ENCODE data around the gene CSGALNACT2. TPM values are rescaled to one million over a fixed set of nuclear protein-coding genes. Genes with fewer than 3 reads are reported as not detected.

Gene CSGALNACT2
- total RNA-seq, 2 experiments from 2014 or later = 38.0 to 39.7 TPM

DNA sequence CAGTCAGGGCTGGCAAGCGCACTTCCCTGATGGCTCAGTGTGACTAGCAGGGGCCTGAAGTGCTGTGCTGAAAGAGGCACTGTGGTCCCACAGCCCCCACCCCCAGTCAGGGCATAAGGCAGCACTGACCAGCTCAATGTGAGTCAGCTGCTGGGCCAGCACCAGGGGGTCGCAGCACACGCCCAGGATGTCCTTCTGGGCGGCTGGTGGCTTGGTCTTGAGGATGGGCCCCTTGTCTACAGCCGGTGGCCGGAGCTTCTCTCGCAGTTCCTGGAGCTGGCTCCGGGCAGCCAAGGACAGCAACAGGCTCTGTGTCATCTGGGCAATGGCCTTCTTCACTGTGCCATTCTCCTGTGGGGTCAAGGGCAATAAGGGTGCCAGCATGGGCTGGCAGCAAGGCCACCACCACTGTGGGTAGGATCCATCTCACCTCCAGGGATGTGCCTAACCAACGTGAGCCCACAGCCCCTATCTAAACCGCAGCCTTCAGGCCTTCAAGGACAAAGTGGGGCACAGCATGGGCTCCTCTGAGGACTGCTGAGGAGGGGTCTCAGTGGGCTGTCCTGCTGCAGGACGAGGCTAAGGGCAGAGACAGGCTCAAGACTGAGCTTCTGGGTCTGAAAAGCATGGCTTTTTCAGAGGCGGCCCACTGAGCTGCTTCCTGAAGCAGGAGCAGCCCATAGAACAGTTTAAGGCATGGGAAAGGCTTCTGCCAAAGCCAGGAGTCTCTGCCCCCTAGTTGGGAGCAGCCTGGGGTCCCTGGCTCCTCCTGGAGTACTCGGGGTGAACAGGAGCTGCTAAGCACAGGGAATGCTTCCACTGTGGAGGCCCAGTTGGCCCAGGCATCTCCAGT lies 62.5 kb downstream of the CSGALNACT2 start:
- CTCF ChIA-PET = interaction anchor here (1.0 to 10.8 kb wide), 11 partner anchors 9 to 194 kb away, joined by 3 to 176 read pairs (median 6); no protein-coding TSS in a partner anchor
- ATAC-seq (no peak), DNase-seq (peak; percentile 39)
- Mint-ChIP-seq H3K4me1 (peaks cover 8% of the 10 kb centered on the region), H3K36me3 (no peaks in the 10 kb centered on the region), H3K9me3 (ENCODE audit: low read depth) (no peaks in the 10 kb centered on the region), H3K27ac (no peak overlapping the region), H3K27me3 (no peaks in the 10 kb centered on the region), H3K4me3 (no peak overlapping the region)

DNA sequence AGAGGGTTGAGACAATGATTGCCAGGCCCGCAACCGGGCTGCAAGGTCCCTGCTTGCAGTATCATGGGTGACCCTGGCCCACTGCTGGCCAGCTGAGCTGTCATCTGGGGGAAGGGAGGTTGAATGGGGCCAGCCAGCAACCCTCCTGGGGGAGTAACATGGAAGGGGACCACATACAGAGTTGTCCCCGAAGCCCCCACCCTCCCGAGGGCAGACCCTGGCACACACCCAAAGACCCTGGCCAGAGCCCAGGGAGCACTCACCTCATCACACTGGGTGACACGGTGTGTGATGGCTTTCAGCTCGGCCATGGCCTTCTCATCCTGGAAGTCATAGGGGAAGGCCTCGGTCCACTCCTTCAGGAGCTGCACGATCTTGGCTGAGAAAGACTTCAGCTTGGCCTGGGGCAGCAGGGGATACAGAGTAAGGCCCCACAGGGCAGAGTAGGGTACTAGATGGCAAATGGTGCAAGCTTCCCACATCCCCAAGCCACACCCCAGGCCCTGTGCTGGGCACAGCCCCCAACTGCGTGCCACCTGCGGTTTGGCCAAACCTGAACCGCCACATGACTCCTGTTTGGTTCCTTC lies 63.4 kb downstream of the CSGALNACT2 start:
- Mint-ChIP-seq H3K27me3 (no peaks in the 10 kb centered on the region), H3K27ac (no peak overlapping the region), H3K4me1 (peaks cover 8% of the 10 kb centered on the region), H3K36me3 (no peaks in the 10 kb centered on the region), H3K4me3 (no peak overlapping the region), H3K9me3 (ENCODE audit: low read depth) (no peaks in the 10 kb centered on the region)
- peak; percentile 40 for DNase-seq
- no peak for ATAC-seq
- CTCF ChIA-PET = interaction anchor here (0.6 to 10.8 kb wide), 40 partner anchors 9 to 418 kb away, joined by 3 to 176 read pairs (median 4); partner anchors contain the start of gene CSGALNACT2

DNA sequence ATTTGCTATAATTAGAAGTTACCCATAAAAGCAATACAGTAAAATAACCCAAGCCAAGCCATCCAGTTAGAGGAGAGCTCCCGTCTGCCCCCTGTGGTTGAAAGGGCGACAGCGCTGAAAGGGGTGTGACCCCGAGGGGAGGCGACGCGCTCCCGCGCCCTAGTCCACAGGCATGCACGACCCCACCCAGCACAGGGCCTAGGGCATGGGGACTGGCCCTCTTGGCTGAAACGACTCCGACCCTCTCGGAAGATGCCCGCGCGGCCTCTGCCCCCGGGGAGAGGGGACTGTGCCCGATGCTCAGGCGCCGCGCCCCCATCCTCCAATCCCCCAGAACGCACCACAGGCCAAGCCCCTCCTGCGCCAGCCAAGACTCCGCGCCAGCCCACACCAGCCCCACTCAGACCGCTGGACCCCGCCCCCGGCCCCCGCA lies 64.0 kb downstream of the CSGALNACT2 start:
- H3K36me3 Mint-ChIP-seq = no peaks in the 10 kb centered on the region
- DNase-seq (peak; percentile 77), ATAC-seq (peak; percentile 70)
- CTCF ChIA-PET = interaction anchor here (0.6 to 10.8 kb wide), 41 partner anchors 8 to 419 kb away, joined by 3 to 176 read pairs (median 4); partner anchors contain the start of gene CSGALNACT2
- H3K4me3 Mint-ChIP-seq = peak overlapping the region; percentile 71
- peaks cover 8% of the 10 kb centered on the region for H3K4me1 Mint-ChIP-seq
- H3K27me3 Mint-ChIP-seq = no peaks in the 10 kb centered on the region
- no peak overlapping the region for H3K27ac Mint-ChIP-seq
- H3K9me3 Mint-ChIP-seq (ENCODE audit: low read depth) = no peaks in the 10 kb centered on the region

DNA sequence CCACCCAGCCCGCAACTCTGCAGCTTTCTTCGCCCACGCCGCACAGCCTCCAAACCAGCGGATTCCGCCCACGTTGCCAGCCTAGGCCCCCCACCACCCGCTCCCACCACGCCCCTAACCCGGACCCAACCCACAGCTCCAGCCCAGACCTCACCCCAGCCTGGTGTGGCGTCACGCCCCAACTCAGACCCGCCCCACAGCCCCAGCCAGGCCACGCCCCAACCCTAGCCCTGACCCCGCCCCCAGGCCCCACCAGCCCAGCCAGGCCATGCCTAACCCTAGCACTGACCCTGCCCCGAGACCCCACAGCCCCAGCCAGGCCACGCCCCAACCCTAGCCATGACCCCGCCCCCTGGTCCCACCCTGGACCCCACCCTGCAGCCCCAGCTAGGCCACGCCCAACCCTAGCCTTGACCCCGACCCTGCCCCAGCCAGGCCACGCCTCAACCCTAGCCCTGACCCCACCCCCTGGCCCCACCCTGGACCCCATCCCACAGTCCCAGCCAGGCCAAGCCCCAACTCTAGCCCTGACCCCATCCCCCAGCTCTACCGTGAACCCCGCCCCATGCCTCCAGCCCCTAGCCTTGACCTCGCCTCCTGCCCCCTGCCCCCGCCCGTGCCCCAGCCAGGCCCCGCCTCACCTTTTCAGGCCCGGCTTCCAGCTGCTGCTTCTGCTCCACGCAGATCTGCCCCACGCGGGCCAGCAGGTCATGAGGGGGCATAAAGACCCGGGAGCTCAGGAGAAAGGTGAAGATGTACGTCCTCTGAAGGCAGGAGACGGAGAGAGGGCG lies 64.6 kb downstream of the CSGALNACT2 start:
- peaks cover 8% of the 10 kb centered on the region for H3K4me1 Mint-ChIP-seq
- peak; percentile 58 for ATAC-seq
- no peak overlapping the region for H3K27ac Mint-ChIP-seq
- no peaks in the 10 kb centered on the region for H3K27me3 Mint-ChIP-seq
- no peaks in the 10 kb centered on the region for H3K36me3 Mint-ChIP-seq
- peak; percentile 64 for DNase-seq
- CTCF ChIA-PET = interaction anchor here (0.9 to 10.8 kb wide), 32 partner anchors 9 to 260 kb away, joined by 3 to 176 read pairs (median 5); partner anchors contain the start of gene CSGALNACT2
- H3K9me3 Mint-ChIP-seq (ENCODE audit: low read depth) = no peaks in the 10 kb centered on the region
- H3K4me3 Mint-ChIP-seq = peak overlapping the region; percentile 71

DNA sequence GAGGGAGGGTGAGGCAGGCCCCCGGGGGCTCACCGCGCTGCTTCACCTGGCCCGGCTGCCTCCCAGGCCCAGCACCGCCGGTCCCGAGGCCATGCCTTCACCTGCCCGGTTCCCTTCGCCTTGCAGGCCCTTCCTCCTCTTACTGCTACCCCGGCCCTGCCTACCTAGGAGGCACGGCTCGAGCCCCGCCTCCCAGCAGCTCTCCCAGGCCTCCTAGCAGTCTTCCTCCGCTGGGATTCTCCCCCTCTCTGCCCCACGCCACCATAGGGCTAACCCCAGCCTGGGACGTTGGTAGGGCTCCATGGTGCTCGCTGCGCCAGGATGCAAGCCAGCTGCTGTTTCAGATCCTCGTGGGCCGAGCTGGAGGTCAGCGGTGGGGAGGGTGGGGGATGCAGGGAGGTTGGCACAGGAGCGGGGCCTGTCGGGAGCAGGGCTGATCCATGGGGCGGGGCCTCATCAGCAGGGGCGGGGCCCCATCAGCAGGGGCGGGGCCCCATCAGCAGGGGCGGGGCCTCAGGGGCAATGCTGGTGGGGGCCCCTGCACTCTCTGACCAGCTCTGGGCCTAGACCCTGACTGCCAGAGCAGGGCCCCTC lies 65.3 kb downstream of the CSGALNACT2 start:
- peak; percentile 44 for DNase-seq
- no peak overlapping the region for H3K4me3 Mint-ChIP-seq
- H3K9me3 Mint-ChIP-seq (ENCODE audit: low read depth) = no peaks in the 10 kb centered on the region
- H3K36me3 Mint-ChIP-seq = no peaks in the 10 kb centered on the region
- H3K27me3 Mint-ChIP-seq = no peaks in the 10 kb centered on the region
- H3K27ac Mint-ChIP-seq = no peak overlapping the region
- peak; percentile 27 for ATAC-seq
- CTCF ChIA-PET = interaction anchor here (0.8 to 10.8 kb wide), 22 partner anchors 10 to 257 kb away, joined by 3 to 176 read pairs (median 7); partner anchors contain the start of gene CSGALNACT2
- peaks cover 8% of the 10 kb centered on the region for H3K4me1 Mint-ChIP-seq

DNA sequence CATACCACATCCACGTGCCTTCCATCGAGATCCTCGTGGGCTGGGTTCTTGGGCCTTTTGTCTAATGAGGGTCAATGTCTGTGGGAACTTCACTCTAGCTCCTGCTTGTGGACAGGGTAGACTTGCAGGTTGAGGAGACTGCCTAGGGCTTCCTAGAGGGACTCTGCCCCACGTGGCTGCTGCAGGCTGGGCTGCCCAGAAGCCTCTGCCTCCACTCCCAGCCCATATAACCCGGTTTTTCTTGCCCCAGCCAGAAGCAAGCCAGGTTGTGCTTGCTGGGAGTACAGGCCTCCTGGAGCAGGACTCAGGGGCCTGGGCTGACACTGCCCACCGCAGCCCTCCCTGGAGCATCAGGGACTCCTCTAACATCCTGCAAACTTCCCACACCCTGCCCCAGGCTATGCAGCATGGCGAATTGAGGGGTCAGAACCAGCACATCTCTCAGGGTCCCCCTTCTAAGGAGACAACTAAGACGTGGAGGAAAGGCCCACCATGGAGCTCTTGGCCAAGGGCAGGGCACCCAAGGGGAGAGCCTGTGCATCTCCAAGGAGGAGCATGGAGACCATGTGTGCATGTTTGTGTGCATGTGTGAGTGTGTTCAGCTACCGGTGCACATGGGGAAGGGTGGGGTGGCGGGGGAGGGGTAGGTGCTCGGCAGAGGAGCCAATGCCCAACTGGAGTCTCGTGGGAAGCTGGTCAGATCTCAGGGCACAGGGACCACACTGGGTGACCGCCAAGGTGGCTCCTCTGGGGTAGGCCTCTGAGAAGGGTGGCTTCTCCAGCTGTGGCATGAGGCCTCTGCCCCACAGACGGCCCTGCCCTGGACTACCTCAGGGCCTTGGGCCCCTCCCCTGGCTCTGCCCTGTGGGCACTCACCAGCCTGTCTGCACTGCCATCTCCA lies 66.0 kb downstream of the CSGALNACT2 start:
- Mint-ChIP-seq H3K27me3 (no peaks in the 10 kb centered on the region), H3K27ac (no peak overlapping the region), H3K36me3 (no peaks in the 10 kb centered on the region), H3K4me1 (peaks cover 8% of the 10 kb centered on the region), H3K4me3 (no peak overlapping the region), H3K9me3 (ENCODE audit: low read depth) (no peaks in the 10 kb centered on the region)
- ATAC-seq (peak; percentile 4), DNase-seq (peak; percentile 41)
- CTCF ChIA-PET = interaction anchor here (0.7 to 10.8 kb wide), 44 partner anchors 10 to 391 kb away, joined by 3 to 176 read pairs (median 5); partner anchors contain the start of gene CSGALNACT2

DNA sequence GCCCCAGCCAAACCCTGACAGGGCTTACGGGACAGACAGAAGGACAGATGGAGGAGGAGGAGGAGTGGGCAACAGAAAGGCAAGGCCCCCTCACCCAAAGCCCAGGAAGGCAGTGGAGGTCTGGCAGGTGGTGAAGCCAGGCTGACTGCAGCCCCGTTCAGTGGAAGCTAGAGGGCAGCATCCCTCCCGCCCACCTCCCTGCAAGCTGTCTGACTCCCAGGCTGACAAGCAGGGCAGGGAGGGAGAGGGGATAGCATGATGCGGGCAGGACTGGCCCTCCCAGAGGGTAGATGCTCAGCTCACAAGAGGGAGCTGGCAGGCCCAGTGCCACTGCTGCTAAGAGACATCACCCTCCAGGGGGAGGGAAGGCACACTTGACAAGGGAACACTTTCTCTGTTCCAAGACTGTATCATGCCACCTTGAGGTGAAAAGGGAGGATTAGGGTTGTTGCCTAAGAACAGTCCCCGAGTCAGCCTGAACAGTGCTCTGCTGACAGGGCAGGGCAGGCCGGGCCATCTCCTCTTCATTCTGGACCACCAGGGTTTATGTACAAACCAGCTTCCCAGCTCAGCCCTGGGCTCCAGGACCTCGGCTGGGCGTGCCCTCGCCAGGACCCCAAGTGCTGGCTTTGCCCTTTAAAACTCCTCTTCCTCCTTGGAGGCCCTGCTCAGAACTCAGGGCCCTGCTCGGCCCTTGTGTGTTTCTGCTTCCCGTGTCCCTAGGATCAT lies 66.9 kb downstream of the CSGALNACT2 start:
- CTCF ChIA-PET = interaction anchor here (0.6 to 10.8 kb wide), 48 partner anchors 11 to 390 kb away, joined by 3 to 176 read pairs (median 4); partner anchors contain the start of gene CSGALNACT2
- Mint-ChIP-seq H3K27me3 (no peaks in the 10 kb centered on the region), H3K9me3 (ENCODE audit: low read depth) (no peaks in the 10 kb centered on the region), H3K36me3 (no peaks in the 10 kb centered on the region), H3K4me3 (no peak overlapping the region), H3K27ac (no peak overlapping the region), H3K4me1 (peaks cover 8% of the 10 kb centered on the region)
- DNase-seq = peak; percentile 78
- ATAC-seq = peak; percentile 68

DNA sequence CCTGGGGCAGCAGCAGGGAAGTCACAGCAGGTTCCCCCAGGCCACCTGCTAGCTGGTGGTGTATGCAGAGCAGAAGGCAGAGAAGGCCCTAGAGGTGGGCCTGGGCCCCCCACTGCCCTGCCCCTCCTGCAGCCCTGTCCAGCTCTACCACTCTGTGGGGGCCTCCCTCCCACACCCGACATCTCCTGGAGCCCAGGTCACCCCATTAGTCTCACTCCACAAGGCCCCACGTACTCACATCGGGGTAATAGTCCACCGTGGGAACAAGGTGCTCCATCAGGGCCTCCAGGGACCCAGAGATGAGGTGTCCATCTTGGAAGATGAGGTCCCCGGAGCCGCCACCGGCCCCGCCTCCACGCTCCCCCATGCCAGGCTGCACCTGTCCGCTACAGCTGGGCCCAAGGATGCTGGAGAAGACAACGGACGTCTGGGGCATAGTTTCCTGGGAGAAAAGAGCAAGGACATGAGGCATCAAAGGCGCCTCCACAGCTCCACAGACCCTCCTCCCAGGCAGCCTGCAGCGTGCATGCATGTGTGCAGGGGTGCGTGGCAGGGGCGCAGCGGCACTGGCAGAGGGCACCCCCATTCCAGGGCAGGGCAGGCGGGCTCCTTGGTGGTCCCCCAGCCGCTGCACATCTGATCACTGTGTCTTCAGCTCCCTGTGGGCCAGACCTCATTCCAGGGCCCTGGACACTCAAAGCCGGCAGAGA lies 67.6 kb downstream of the CSGALNACT2 start:
- H3K4me3 Mint-ChIP-seq = no peak overlapping the region
- H3K36me3 Mint-ChIP-seq = no peaks in the 10 kb centered on the region
- no peaks in the 10 kb centered on the region for H3K27me3 Mint-ChIP-seq
- H3K9me3 Mint-ChIP-seq (ENCODE audit: low read depth) = no peaks in the 10 kb centered on the region
- CTCF ChIA-PET = interaction anchor here (0.7 to 10.8 kb wide), 30 partner anchors 12 to 243 kb away, joined by 3 to 176 read pairs (median 6); no protein-coding TSS in a partner anchor
- peak; percentile 33 for DNase-seq
- ATAC-seq = no peak
- peaks cover 8% of the 10 kb centered on the region for H3K4me1 Mint-ChIP-seq
- H3K27ac Mint-ChIP-seq = no peak overlapping the region

DNA sequence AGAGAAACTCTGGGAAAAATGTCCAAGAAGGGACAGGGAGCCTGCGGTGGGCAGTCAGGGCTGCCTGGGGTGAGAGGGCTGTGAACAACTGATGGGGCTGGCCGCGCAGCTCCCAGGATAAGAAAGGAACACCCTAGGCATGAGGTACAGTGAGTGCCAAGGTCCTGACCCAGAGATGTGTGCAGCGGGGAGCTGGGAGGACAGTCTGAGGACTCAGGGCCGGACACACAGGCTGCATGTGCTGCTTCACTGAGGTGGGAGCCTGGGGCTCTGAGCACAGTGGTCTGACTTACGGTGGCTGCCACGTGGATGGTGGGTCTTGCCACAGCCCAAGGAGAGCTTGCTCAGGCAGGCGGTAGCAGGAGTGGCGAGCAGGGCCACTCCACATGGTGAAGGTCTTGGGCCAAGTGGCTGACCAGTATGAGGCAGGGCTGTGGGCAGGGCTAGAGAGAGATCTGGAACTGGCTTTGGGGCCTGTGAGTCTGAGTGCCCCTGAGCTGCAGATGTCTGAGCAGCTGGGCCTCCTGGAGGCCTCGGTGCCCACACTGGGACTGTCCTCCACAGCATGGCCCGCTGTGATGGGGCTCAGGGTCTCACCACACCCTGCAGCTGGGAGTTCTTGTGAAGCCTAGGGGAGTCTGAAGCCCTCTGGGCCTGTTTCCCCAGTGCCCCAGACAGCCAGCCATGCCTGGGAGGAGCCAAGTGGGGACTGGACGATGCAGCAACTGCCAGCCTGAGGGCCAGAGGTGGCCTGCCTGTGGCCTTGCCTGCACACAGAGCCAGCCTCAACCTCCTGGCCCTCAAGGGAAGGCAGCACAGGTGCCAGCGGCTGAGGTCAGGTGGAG lies 68.4 kb downstream of the CSGALNACT2 start:
- Mint-ChIP-seq H3K4me1 (peaks cover 8% of the 10 kb centered on the region), H3K9me3 (ENCODE audit: low read depth) (no peaks in the 10 kb centered on the region), H3K27ac (no peak overlapping the region), H3K27me3 (no peaks in the 10 kb centered on the region), H3K4me3 (no peak overlapping the region), H3K36me3 (no peaks in the 10 kb centered on the region)
- DNase-seq = peak; percentile 35
- no peak for ATAC-seq
- CTCF ChIA-PET = interaction anchor here (0.9 to 10.8 kb wide), 8 partner anchors 13 to 172 kb away, joined by 4 to 176 read pairs (median 20); no protein-coding TSS in a partner anchor

Data from activated CD8-positive, alpha-beta memory T cell treated with anti-CD3 and anti-CD28 coated beads, Interleukin-2, amount 10 ng/mL, durations not matched to agents 7 days and 5 days (primary cell).